Adrenal gland (tissue), 5 donors: ENCODE results near the gene C5orf34.
"Not testable (repeated sequence)": the region's sequence is repeated elsewhere in the genome, so short reads cannot be mapped to it uniquely, and the experiment has no call there.

Experiments
- POLR2A ChIP-seq, 2 donors: fragments of 450-650 bp; IDR thresholded peaks; one replicate each; pipeline ENCODE4 v1.6.1; 2017; ENCODE audit warnings: antibody characterized with exemption in 2 of 2, mild to moderate bottlenecking in 2 of 2, moderate library complexity in 1 of 2
- TF ChIP-seq, protein P1 (sequence below), 6 experiments: fragments of 450-650 bp in 4 of 6; fragments of 200-600 bp in 2 of 6; sonication (generic) in 1 of 6; IDR thresholded peaks; 1 replicate in 5 of 6; 2 replicates in 1 of 6; pipeline versions ENCODE4 v1.5.1 to v1.8.0; 2016 to 2021; ENCODE audit warnings: antibody characterized with exemption in 6 of 6, mild to moderate bottlenecking in 2 of 6, moderate library complexity in 1 of 6
- donor health status: DM: no; HTN: no; CAD: no.

DNA sequence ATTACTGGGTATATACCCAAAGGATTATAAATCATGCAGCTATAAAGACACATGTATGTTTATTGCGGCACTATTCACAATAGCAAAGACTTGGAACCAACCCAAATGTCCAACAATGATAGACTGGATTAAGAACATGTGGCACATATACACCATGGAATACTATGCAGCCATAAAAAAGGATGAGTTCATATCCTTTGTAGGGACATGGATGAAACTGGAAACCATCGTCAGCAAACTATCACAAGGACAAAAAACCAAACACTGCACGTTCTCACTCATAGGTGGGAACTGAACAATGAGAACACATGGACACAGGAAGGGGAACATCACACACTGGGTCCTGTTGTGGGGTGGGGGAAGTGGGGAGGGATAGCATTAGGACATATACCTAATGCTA, 49.5 kb downstream of the C5orf34 start:
- TF ChIP-seq, protein P1, sequence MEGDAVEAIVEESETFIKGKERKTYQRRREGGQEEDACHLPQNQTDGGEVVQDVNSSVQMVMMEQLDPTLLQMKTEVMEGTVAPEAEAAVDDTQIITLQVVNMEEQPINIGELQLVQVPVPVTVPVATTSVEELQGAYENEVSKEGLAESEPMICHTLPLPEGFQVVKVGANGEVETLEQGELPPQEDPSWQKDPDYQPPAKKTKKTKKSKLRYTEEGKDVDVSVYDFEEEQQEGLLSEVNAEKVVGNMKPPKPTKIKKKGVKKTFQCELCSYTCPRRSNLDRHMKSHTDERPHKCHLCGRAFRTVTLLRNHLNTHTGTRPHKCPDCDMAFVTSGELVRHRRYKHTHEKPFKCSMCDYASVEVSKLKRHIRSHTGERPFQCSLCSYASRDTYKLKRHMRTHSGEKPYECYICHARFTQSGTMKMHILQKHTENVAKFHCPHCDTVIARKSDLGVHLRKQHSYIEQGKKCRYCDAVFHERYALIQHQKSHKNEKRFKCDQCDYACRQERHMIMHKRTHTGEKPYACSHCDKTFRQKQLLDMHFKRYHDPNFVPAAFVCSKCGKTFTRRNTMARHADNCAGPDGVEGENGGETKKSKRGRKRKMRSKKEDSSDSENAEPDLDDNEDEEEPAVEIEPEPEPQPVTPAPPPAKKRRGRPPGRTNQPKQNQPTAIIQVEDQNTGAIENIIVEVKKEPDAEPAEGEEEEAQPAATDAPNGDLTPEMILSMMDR (IDR thresholded peaks at IDR 0.05): not testable (repeated sequence)
- not testable (repeated sequence) for TF ChIP-seq POLR2A (IDR thresholded peaks at IDR 0.05)
